HG03108 (cell line): ENCODE data around the gene SPOCK1.

Experiments
- ATAC-seq: cut with Tn5 transposase; IDR thresholded peaks from one replicate; pipeline ENCODE4 v1.9.1; 2021; ENCODE audit warnings: moderate library complexity; ENCODE audit not compliant: unreplicated experiment

The SPOCK1 gene

DNA sequence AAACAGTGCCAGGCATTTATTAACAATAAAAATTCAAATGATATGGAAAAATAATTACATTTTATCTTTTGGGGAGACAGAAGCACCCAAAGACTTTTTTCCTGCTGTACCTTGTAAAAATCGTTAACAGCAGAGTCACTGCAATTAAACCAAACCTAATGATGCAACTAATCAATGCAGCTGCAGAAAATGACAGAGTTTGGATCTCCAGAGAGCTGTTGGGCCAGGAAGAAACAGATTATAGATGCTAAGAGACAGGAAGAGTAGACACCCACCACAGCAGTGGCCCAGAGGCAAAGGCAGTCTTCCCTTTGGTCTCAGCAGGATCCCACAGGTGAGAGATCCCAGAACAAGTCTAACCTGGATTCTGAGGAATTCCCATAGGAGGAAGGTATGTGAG lies 53.0 kb downstream of the SPOCK1 start:
- ATAC-seq, result no peak

GRCh38 chr5:137442660-137443059 lies 56.5 kb downstream of the SPOCK1 start:
- no peak for ATAC-seq

DNA sequence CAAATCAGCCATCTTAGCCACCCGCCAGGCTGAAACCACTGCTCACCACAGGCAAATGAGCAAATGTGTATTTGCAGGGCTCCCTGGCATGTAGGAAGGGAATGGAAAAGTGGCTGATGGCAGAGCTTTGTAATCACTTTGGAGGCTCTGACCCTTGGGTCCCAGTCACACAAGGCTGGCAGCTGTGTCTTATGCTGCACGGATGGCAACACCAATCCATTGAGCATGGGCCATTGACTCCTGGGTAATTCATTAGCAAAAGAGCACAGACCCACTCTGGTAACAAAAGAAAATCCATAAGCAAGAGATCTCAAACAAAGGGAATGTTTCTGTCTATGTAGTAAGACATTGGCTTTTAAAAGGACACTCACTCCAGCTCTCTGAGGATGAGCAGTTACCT lies 57.6 kb downstream of the SPOCK1 start:
- ATAC-seq, result no peak

- no peak for ATAC-seq
Measured at GRCh38 chr5:137440795-137441194, 58.3 kb downstream of the SPOCK1 start.

- ATAC-seq, result no peak
Measured at GRCh38 chr5:137439645-137440044, 59.5 kb downstream of the SPOCK1 start.

GRCh38 chr5:137438932-137439331 lies 60.2 kb downstream of the SPOCK1 start:
- no peak for ATAC-seq

DNA sequence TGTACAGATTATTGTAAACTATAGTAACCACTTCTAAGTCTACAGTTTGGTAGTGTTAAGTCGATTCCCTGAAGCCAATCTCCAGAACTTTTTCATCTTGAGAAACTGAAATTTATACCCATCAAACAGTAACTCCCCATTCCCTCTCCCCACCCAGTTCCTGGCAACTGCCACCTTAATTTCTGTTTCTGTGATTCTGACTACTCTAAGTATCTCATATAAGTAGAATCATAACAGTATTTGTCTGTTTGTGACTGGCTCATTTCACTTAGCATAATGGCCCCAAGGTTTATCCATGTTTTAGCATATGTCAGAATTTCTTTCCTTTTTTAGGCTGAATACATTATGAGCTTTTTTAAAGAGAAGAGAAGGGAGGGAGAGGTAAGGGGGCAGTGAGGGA lies 61.4 kb downstream of the SPOCK1 start:
- no peak for ATAC-seq

DNA sequence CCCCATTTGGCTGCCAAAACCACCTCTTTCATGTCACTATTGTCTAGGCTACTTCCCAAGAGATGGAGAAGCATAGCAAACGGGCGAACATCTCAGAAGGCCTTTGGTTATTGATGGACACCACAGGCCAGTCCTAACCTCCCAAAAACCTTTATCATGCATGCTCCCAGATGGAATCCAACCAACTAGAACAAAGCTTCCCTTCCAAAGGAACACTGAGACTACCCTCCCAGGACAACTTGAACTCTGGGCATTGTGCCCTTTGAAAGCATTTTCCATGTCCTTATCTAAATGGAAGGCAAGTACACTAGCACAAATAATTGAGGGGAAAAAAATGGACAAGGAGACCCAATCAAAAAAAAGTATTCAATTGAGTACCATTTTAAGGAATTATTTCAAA lies 65.6 kb downstream of the SPOCK1 start:
- ATAC-seq, result no peak

GRCh38 chr5:137432376-137432775 lies 66.8 kb downstream of the SPOCK1 start:
- no peak for ATAC-seq

- ATAC-seq, result no peak
Measured at GRCh38 chr5:137431051-137431450, 68.1 kb downstream of the SPOCK1 start.

DNA sequence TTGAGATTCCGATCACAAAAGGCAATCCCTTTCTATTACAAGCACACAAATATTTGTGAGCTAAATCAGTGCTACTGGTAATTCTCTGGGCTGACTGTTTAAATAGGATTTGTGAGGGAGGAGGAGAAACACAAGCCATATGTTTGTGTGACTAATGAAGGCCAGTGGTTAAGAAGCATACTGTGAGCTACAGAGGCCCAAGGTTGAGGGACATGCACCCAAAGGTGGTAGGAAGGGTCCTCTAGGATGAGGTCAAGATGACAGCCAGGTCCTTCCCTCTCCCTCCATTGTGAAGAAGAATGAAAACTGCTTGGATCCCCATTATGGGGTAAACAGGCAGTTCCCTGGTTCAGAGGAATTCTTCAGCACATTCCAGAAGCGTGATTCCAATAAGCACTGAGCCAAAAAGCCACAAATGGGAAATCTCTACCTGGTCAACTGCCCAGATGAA lies 83.9 kb downstream of the SPOCK1 start:
- ATAC-seq, result no peak

DNA sequence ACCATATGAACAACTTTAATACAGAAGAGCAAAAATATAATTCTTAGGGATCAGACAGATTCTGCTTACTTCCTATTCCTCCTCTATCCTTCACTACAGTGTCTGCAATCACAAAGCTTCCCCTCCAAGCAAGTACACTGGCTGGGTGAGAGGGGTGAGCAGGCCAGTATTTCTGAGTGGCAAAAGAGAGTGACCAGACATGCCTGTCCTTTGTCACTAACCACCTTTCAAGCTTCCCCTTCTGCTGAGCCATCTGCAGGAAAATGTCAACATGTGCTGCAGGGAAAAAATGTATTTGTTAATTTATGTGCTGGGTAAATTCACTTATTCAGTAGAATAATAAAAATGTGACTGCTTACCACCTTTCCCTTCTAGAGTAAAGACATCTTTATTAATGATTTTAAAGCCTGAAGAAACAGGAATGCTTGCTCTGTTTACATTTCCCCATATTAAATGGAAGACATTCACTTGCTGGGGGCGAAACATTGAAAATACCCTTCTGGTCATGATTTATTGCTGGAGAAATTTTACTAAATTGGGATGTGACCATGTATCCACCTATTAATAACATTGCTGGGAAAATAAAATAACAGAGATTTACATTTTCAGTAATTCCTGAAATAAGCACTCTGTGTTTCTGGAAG lies 84.9 kb downstream of the SPOCK1 start:
- no peak for ATAC-seq

- no peak for ATAC-seq
Measured at GRCh38 chr5:137412136-137412535, 87.0 kb downstream of the SPOCK1 start.

- no peak for ATAC-seq
Measured at GRCh38 chr5:137410234-137411010, 88.7 kb downstream of the SPOCK1 start.

DNA sequence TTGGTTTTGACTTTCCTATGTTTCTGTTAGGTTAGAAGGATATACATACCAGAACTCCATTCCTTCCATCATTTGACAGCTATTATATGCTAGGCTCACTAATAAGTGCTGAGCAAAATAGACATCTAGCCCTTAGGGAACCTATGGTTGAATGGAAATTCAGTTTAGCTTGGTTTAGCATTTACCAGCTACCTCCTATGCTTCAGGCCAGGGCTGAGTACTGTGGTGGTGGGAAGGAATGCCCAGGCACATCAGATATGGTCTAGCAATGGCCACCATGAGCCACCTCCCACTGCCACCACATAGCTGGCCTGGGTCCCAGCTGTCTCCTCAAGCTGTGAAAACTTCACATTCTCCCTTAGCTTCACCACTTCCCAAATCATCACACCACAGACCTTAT lies 89.4 kb downstream of the SPOCK1 start:
- no peak for ATAC-seq

DNA sequence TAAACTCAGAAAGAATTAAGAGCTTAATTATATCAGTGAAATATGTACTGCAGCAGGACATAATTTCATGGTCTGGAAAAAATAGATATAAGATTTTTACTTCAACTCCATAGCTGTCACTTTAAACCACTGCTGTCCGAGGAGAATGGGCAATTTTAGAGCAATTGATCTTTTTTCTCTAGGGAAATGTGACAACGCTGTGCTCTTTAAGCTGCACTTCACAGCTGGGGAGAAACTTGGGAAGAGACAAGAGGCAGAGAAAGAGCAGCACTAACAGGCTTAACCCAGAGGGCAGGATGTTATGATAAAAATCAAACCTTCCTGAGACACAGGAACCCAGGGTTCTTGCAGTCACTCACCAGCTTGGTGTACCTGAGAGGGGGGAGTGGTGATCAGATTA lies 92.0 kb downstream of the SPOCK1 start:
- no peak for ATAC-seq

GRCh38 chr5:137405393-137405792 lies 93.7 kb downstream of the SPOCK1 start:
- ATAC-seq, result no peak

DNA sequence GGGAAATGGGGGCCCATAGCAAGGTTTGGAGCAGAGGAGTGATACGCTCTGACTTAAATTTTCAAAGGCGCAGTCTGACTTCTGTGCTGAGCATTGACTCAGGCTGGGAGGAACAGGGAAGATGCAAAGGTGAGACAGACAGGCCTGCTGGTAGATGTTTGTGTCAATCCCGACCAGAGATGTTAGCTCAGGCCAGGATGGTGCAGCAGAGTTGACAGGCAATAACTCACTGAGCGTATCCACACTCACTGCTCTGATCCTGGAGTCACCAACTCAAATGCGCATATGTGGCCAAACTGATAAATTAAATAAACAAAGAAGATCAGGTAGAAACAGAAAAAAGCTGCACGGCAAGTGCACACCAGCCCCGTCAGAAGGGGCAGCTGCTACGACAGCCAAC lies 95.3 kb downstream of the SPOCK1 start:
- no peak for ATAC-seq

DNA sequence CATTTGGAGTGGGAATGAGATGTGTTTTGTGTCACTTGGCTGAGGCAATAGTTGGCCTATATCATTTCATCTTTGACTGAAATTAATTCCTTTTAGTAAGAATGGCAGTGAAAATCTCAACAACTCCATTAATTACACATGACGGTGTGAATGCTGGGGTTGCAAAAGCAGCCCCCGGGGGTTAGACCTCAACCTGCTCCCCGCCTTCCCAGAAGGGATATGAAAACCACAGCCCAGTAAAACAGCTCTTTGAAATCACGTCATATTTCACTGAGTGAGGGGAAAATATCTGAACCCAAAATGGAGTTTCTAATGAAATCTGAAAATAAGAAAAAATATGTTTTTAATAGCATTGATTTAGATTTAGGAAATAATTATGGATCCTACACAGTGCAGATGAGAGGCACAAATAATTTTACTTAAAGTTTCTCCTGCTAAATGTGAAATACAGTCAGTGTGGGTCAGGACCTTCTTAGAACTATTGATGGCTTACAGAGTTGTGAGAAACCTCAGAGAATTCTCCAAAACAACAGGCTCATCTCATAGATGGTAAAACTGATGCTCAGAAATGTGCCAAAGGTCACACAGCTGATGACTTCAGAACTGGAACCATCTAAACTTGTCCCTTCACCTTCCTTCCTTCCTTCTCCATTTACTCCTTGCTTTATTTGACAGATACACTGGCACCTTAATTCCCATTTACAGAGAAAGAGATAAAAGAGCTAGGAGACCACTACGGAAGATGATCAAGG lies 96.5 kb downstream of the SPOCK1 start:
- no peak for ATAC-seq

DNA sequence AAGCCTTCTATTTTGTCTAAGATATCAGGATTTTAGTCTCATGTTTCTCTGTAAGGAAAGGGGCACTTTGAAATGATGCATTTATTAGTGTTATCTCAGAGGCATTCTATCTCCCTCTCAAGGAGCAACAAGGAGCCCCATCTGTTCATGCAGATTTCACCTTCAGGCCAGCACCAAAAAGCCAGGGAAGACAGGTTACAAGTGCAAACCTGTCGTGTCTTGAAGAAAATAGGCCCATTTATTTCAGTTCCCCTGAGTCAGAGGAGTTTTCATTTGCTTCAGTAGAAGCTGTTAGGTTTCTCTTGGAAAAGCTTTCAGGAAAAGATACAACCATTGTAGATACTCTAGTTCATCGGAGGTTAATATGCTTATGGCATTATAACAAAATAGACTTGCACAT lies 97.2 kb downstream of the SPOCK1 start:
- ATAC-seq, result no peak

DNA sequence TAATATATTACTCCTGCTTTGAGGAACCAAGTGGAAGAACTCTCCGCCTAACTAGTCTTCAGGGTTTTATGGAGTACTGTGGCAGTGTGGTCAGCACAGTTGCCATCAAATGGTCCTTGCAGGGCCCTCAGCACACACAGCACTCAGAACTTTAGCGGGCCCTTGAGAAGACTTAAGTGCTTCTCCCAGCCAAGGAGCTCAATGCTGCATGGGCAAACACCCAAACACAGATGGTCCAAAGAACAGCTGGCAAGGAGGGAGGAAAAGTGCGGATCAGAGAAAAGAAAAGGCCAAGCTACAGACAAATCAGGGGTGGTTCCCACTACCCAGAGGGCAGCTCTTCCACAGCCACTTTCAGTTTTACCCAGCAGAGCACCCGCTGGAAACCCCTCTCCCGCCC lies 98.6 kb downstream of the SPOCK1 start:
- no peak for ATAC-seq

- no peak for ATAC-seq
Measured at GRCh38 chr5:137399911-137400310, 99.2 kb downstream of the SPOCK1 start.
